Measurements from ENCODE around the gene FANCC.
A peak's percentile ranks its signal among the peaks of the same experiment; 100 is the strongest.
"Not testable (repeated sequence)": the region's sequence is repeated elsewhere in the genome, so short reads cannot be mapped to it uniquely, and the experiment has no call there.

FANCC gene

GRCh38 chr9:95280745-95281144 lies 36.8 kb downstream of the FANCC start:
- no peak for DNase-seq (ENCODE audit: low read depth)

GRCh38 chr9:95277509-95277908 lies 40.0 kb downstream of the FANCC start:
- DNase-seq (ENCODE audit: low read depth), result no peak

GRCh38 chr9:95276395-95276954 lies 41.0 kb downstream of the FANCC start:
- DNase-seq (ENCODE audit: low read depth), result no peak

GRCh38 chr9:95274160-95274559 lies 43.3 kb downstream of the FANCC start:
- not testable (repeated sequence) for DNase-seq (ENCODE audit: low read depth)

GRCh38 chr9:95273369-95274022 lies 44.0 kb downstream of the FANCC start:
- no peak for DNase-seq (ENCODE audit: low read depth)

- no peak for DNase-seq (ENCODE audit: low read depth)
Observed at GRCh38 chr9:95272830-95273229, 44.7 kb downstream of the FANCC start.

- no peak for DNase-seq (ENCODE audit: low read depth)
Observed at GRCh38 chr9:95270790-95271189, 46.7 kb downstream of the FANCC start.

GRCh38 chr9:95269803-95270773 lies 47.4 kb downstream of the FANCC start:
- DNase-seq (ENCODE audit: low read depth), result not testable (repeated sequence)

GRCh38 chr9:95268681-95269080 lies 48.8 kb downstream of the FANCC start:
- peak; percentile 19 for DNase-seq (ENCODE audit: low read depth)

- no peak for DNase-seq (ENCODE audit: low read depth)
Observed at GRCh38 chr9:95266649-95267048, 50.9 kb downstream of the FANCC start.

- DNase-seq (ENCODE audit: low read depth), result no peak
Observed at GRCh38 chr9:95265960-95266359, 51.5 kb downstream of the FANCC start.

- peak; percentile 54 for DNase-seq (ENCODE audit: low read depth)
Observed at GRCh38 chr9:95264954-95265615, 52.4 kb downstream of the FANCC start.

- no peak for DNase-seq (ENCODE audit: low read depth)
Observed at GRCh38 chr9:95261890-95262289, 55.6 kb downstream of the FANCC start.

- DNase-seq (ENCODE audit: low read depth), result no peak
Observed at GRCh38 chr9:95250462-95251221, 66.9 kb downstream of the FANCC start.

- DNase-seq (ENCODE audit: low read depth), result no peak
Observed at GRCh38 chr9:95249986-95250385, 67.5 kb downstream of the FANCC start.

GRCh38 chr9:95246547-95246946 lies 71.0 kb downstream of the FANCC start:
- DNase-seq (ENCODE audit: low read depth), result peak; percentile 30

- DNase-seq (ENCODE audit: low read depth), result no peak
Observed at GRCh38 chr9:95242613-95243012, 74.9 kb downstream of the FANCC start.

- no peak for DNase-seq (ENCODE audit: low read depth)
Observed at GRCh38 chr9:95239071-95239470, 78.4 kb downstream of the FANCC start.

- DNase-seq (ENCODE audit: low read depth), result no peak
Observed at GRCh38 chr9:95237336-95237735, 80.2 kb downstream of the FANCC start.

- no peak for DNase-seq (ENCODE audit: low read depth)
Observed at GRCh38 chr9:95230046-95230445, 87.5 kb downstream of the FANCC start.

GRCh38 chr9:95229230-95229915 lies 88.1 kb downstream of the FANCC start:
- DNase-seq (ENCODE audit: low read depth), result no peak

All from ELR (cell line).